PFSK-1 (cell line): ENCODE measurements around the gene MYO16.

ENCODE experiments used
- POLR2AphosphoS5 ChIP-seq: IDR thresholded peaks from 2 replicates; pipeline ENCODE4 v1.6.1; 2012; ENCODE audit warnings: low read depth, mild to moderate bottlenecking, control low read depth, low read length, moderate library complexity
- TF ChIP-seq, protein P1 (sequence below), 2 experiments: IDR thresholded peaks; 2 replicates each; pipeline versions ENCODE4 v1.6.1 to v1.8.0; 2011 to 2012; ENCODE audit warnings: low read depth in 2 of 2, low read length in 2 of 2, control low read depth in 1 of 2, inconsistent platforms in 1 of 2, mild to moderate bottlenecking in 1 of 2, moderate library complexity in 1 of 2; ENCODE audit not compliant: insufficient read depth in 1 of 2

DNA sequence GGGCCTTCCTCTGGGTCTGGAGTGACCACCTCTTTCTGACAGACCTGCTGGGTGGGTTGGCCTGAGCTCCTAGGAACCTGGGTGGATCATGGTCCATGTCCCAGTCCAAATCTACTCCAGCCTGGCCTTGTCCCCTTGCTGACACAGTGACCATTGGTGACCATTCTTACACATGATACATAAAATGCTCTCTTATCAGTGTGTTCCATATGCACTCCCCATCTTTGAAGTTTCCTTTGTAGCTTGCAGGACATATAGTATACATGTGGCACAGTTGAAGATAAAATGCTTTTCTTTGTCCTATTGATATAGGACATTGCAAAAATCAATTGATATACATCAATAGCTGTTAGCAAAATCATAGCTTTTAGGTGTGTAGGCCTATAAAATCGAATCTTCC, 291.8 kb downstream of the MYO16 start:
- no peak for TF ChIP-seq POLR2AphosphoS5
- TF ChIP-seq, protein P1, sequence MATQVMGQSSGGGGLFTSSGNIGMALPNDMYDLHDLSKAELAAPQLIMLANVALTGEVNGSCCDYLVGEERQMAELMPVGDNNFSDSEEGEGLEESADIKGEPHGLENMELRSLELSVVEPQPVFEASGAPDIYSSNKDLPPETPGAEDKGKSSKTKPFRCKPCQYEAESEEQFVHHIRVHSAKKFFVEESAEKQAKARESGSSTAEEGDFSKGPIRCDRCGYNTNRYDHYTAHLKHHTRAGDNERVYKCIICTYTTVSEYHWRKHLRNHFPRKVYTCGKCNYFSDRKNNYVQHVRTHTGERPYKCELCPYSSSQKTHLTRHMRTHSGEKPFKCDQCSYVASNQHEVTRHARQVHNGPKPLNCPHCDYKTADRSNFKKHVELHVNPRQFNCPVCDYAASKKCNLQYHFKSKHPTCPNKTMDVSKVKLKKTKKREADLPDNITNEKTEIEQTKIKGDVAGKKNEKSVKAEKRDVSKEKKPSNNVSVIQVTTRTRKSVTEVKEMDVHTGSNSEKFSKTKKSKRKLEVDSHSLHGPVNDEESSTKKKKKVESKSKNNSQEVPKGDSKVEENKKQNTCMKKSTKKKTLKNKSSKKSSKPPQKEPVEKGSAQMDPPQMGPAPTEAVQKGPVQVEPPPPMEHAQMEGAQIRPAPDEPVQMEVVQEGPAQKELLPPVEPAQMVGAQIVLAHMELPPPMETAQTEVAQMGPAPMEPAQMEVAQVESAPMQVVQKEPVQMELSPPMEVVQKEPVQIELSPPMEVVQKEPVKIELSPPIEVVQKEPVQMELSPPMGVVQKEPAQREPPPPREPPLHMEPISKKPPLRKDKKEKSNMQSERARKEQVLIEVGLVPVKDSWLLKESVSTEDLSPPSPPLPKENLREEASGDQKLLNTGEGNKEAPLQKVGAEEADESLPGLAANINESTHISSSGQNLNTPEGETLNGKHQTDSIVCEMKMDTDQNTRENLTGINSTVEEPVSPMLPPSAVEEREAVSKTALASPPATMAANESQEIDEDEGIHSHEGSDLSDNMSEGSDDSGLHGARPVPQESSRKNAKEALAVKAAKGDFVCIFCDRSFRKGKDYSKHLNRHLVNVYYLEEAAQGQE (IDR thresholded peaks at IDR 0.05; ENCODE audit: insufficient read depth in 1 of 2, low read depth in 2 of 2, low read length in 2 of 2): no peak
